Colonic mucosa (tissue), 4 donors: ENCODE results near the gene PACS1. TPM values are rescaled to one million over a fixed set of nuclear protein-coding genes. Genes with fewer than 3 reads are reported as not detected.

Source experiments
- DNase-seq: peaks from one replicate; pipeline ENCODE4 v3.0.0-alpha.2; 2020
- H3K27ac ChIP-seq: fragments of 200-600 bp; one replicate; pipeline ENCODE4 v1.8.0; 2021
- H3K27me3 ChIP-seq: fragments of 200-600 bp; one replicate; pipeline ENCODE4 v1.8.0; 2021
- H3K36me3 ChIP-seq: fragments of 200-600 bp; one replicate; pipeline ENCODE4 v1.8.0; 2021
- H3K4me1 ChIP-seq: fragments of 200-600 bp; one replicate; pipeline ENCODE4 v1.8.0; 2021; ENCODE audit warnings: mild to moderate bottlenecking
- H3K4me3 ChIP-seq: fragments of 200-600 bp; one replicate; pipeline ENCODE4 v1.8.0; 2021
- H3K9ac ChIP-seq, 2 donors: one replicate each; pipeline ENCODE4 v1.7.0; 2013; ENCODE audit warnings: control low read depth in 2 of 2, low read depth in 2 of 2, low read length in 2 of 2
- H3K9me3 ChIP-seq: fragments of 200-600 bp; one replicate; pipeline ENCODE4 v1.8.0; 2021
- CTCF ChIP-seq: fragments of 200-600 bp; IDR thresholded peaks from one replicate; pipeline ENCODE4 v1.8.0; 2022; ENCODE audit warnings: antibody characterized with exemption, mild to moderate bottlenecking
- intact Hi-C: fragments of 100-400 bp; cut with DNase I; formaldehyde crosslinking; loops from one replicate; pipeline ENCODE4 v1.14.1; 2022
- total RNA-seq, 2 donors: library from RNA; stranded (reverse); fragmentation: NEBNext Ultra II Directional in 1 of 2; extraction: Animal tissue kit (Norgen Biotek cat#: 25700) in 1 of 2; gene quantifications; one replicate each; pipeline ENCODE4 v1.2.1, GENCODE V29; 2021
- donor health status: healthy.
- donor health status: DM: no; HTN: no; CAD: no.
- donor health status: DM: no; HTN: no; CAD: no.

The PACS1 gene
- total RNA-seq, 2 donors from 2014 or later = 10.1 to 20.9 TPM

GRCh38 chr11:66290330-66290621 is 220.2 kb downstream of the PACS1 start:
- Histone ChIP-seq H3K9me3 (no peaks in the 10 kb centered on the region), H3K36me3 (no peaks in the 10 kb centered on the region), H3K9ac (no peak overlapping the region), H3K27ac (no peak overlapping the region), H3K4me3 (peak overlapping the region; percentile 90), H3K27me3 (peaks cover 15% of the 10 kb centered on the region), H3K4me1 (peaks cover 11% of the 10 kb centered on the region)
- intact Hi-C loops = no loop called here
- no peak for DNase-seq
- no peak for TF ChIP-seq CTCF

- H3K4me3 ChIP-seq = no peak overlapping the region
- DNase-seq = no peak
Observed at GRCh38 chr11:66291303-66291705, 221.2 kb downstream of the PACS1 start.

GRCh38 chr11:66291706-66292542 is 221.9 kb downstream of the PACS1 start, which contains the start of gene TMEM151A:
TSS of gene TMEM151A (plus strand) at chr11:66291894. CDS start at chr11:66292014, 120 bp downstream.
- peak within 1 kb of the TSS; percentile 44 for H3K4me3 ChIP-seq

More at GRCh38 chr11:66291303-66291705, 221.2 kb downstream of the PACS1 start:
- intact Hi-C loops = no loop called here
- H3K36me3 ChIP-seq = no peaks in the 10 kb centered on the region
- H3K27ac ChIP-seq = no peak overlapping the region
- TF ChIP-seq CTCF = no peak
- H3K9me3 ChIP-seq = no peaks in the 10 kb centered on the region
- H3K4me1 ChIP-seq = peaks cover 11% of the 10 kb centered on the region
- peaks cover 15% of the 10 kb centered on the region for H3K27me3 ChIP-seq
- no peak overlapping the region for H3K9ac ChIP-seq

GRCh38 chr11:66292543-66293332 is 222.7 kb downstream of the PACS1 start:
- peaks cover 9% of the 10 kb centered on the region for H3K4me1 ChIP-seq
- no peak for DNase-seq
- H3K9ac ChIP-seq = peak overlapping the region in 1 of 2 donors; percentile 20
- no peak overlapping the region for H3K27ac ChIP-seq
- no peaks in the 10 kb centered on the region for H3K36me3 ChIP-seq
- peaks cover 15% of the 10 kb centered on the region for H3K27me3 ChIP-seq
- intact Hi-C loops = no loop called here
- H3K4me3 ChIP-seq = no peak overlapping the region
- no peaks in the 10 kb centered on the region for H3K9me3 ChIP-seq
- TF ChIP-seq CTCF = no peak

More at GRCh38 chr11:66291706-66292542, 221.9 kb downstream of the PACS1 start, which contains the start of gene TMEM151A:
- peaks cover 15% of the 10 kb centered on the region for H3K27me3 ChIP-seq
- intact Hi-C loops = no loop called here
- H3K9ac ChIP-seq = peak within 1 kb of the TSS in 1 of 2 donors; percentile 20
- TF ChIP-seq CTCF = no peak
- DNase-seq = no peak
- no peaks in the 10 kb centered on the region for H3K36me3 ChIP-seq
- peaks cover 11% of the 10 kb centered on the region for H3K4me1 ChIP-seq
- H3K9me3 ChIP-seq = no peaks in the 10 kb centered on the region
- H3K27ac ChIP-seq = no peak within 1 kb of the TSS

- intact Hi-C loops = no loop called here
- DNase-seq = no peak
- Histone ChIP-seq H3K36me3 (no peaks in the 10 kb centered on the region), H3K9me3 (no peaks in the 10 kb centered on the region), H3K27ac (no peak overlapping the region), H3K4me1 (peaks cover 5% of the 10 kb centered on the region), H3K27me3 (peaks cover 15% of the 10 kb centered on the region), H3K4me3 (no peak overlapping the region), H3K9ac (no peak overlapping the region)
- no peak for TF ChIP-seq CTCF
Observed at GRCh38 chr11:66293352-66293751, 223.3 kb downstream of the PACS1 start.
